GM20000 (cell line): ENCODE measurements around the gene KIAA1614.

ENCODE experiments used
- DNase-seq: peaks from one replicate; pipeline ENCODE4 v3.0.0; 2012; ENCODE audit warnings: low spot score
- CTCF ChIP-seq: IDR thresholded peaks from 2 replicates; pipeline ENCODE4 v1.5.1; 2012; ENCODE audit warnings: mild to moderate bottlenecking, control low read depth; ENCODE audit errors: extremely low read depth, missing control alignments

Gene KIAA1614

GRCh38 chr1:180994262-180994661, 81.6 kb downstream of the KIAA1614 start:
- no peak for TF ChIP-seq CTCF
- no peak for DNase-seq

- no peak for DNase-seq
- TF ChIP-seq CTCF, result no peak
These were observed 85.3 kb downstream of the KIAA1614 start for GRCh38 chr1:180997843-180998504.
